Endothelial cell of umbilical vein (primary cell): ENCODE data around the gene DUOX2. TPM values are rescaled to one million over a fixed set of nuclear protein-coding genes. Genes with fewer than 3 reads are reported as not detected.
"Not testable (repeated sequence)": the region's sequence is repeated elsewhere in the genome, so short reads cannot be mapped to it uniquely, and the experiment has no call there.

Experiments
- BruUV-seq: library from RNA; stranded (reverse); fragments of 400-500 nt; replicated peaks from 2 replicates; lab custom pipeline; 2021; lab: Mats Ljungman, UMichigan
- CTCF ChIA-PET: fragments of 300-600, 350-600 bp; sonication (Branson Sonifier 250); formaldehyde crosslinking; loops from one replicate; lab custom pipeline; 2021; ENCODE audit warnings: antibody characterized with exemption, inconsistent platforms; lab: Charles Lee
- POLR2A ChIA-PET: fragments of 300-600, 350-600 bp; sonication (Branson Sonifier 250); formaldehyde crosslinking; loops from one replicate; lab custom pipeline; 2021; ENCODE audit warnings: antibody characterized with exemption, inconsistent platforms; lab: Charles Lee
- DNase-seq: peaks from one replicate; pipeline ENCODE4 v3.0.0-alpha.2; 2011; ENCODE audit warnings: low read depth, low spot score
- FAIRE-seq: peaks from 2 replicates; lab custom pipeline; 2011; peaks lifted over from hg19 to GRCh38; lab: Jason Lieb, UNC
- H2AFZ ChIP-seq: 2 replicates; pipeline ENCODE4 v1.6.0; 2012; ENCODE audit warnings: low read depth, low read length, control low read depth, inconsistent platforms
- H3K27ac ChIP-seq: 2 replicates; pipeline ENCODE4 v1.5.1; 2011; ENCODE audit warnings: low read depth, mild to moderate bottlenecking, control low read depth, low read length, moderate library complexity; ENCODE audit not compliant: insufficient read depth
- H3K27me3 ChIP-seq, 2 experiments: 2 replicates each; pipeline versions ENCODE4 v1.6.0 to v1.6.1; 2011; ENCODE audit warnings: low read length in 2 of 2, mixed read lengths in 1 of 2; ENCODE audit not compliant: control insufficient read depth in 2 of 2, insufficient read depth in 2 of 2
- H3K36me3 ChIP-seq, 2 experiments: 2 replicates in 1 of 2; 3 replicates in 1 of 2; pipeline ENCODE4 v1.5.1; 2011; ENCODE audit warnings: low read length in 2 of 2, mild to moderate bottlenecking in 1 of 2, moderate library complexity in 1 of 2; ENCODE audit not compliant: control insufficient read depth in 2 of 2, insufficient read depth in 2 of 2; ENCODE audit errors: extremely low read depth in 1 of 2
- H3K4me1 ChIP-seq: 3 replicates; pipeline ENCODE4 v1.5.1; 2011; ENCODE audit warnings: mild to moderate bottlenecking, low read length; ENCODE audit not compliant: control insufficient read depth, insufficient read depth; ENCODE audit errors: extremely low read depth
- H3K4me2 ChIP-seq: 2 replicates; pipeline ENCODE4 v1.6.1; 2011; ENCODE audit warnings: low read length, control low read depth, mixed read lengths; ENCODE audit not compliant: insufficient read depth
- H3K4me3 ChIP-seq, 3 experiments: fragments of 200-600 bp in 1 of 3; sonication (generic), shearing (Covaris generic) in 1 of 3; replicated peaks in 1 of 3; 2 replicates each; pipeline ENCODE4 v1.5.1; 2011 to 2016; ENCODE audit warnings: control low read depth in 3 of 3, low read length in 3 of 3, mild to moderate bottlenecking in 2 of 3, inconsistent platforms in 1 of 3, low read depth in 1 of 3, moderate library complexity in 1 of 3; ENCODE audit not compliant: insufficient read depth in 1 of 3
- H3K79me2 ChIP-seq: 2 replicates; pipeline ENCODE4 v1.6.0; 2012; ENCODE audit warnings: low read length, inconsistent platforms; ENCODE audit not compliant: control insufficient read depth, insufficient read depth
- H3K9ac ChIP-seq: replicated peaks from 2 replicates; pipeline ENCODE3; 2011; ENCODE audit warnings: low read length, control low read depth; ENCODE audit not compliant: insufficient read depth; ENCODE audit errors: extremely low read depth
- H3K9me1 ChIP-seq: replicated peaks from 3 replicates; pipeline ENCODE4 v1.6.0; 2011; ENCODE audit warnings: mild to moderate bottlenecking, low read length; ENCODE audit not compliant: control insufficient read depth, insufficient read depth; ENCODE audit errors: extremely low read depth
- H3K9me3 ChIP-seq: replicated peaks from 2 replicates; pipeline ENCODE4 v1.5.1; 2012; ENCODE audit warnings: low read length, inconsistent platforms; ENCODE audit not compliant: control insufficient read depth, insufficient read depth
- H4K20me1 ChIP-seq: replicated peaks from 2 replicates; pipeline ENCODE3; 2011; ENCODE audit warnings: mild to moderate bottlenecking, low read length; ENCODE audit not compliant: control insufficient read depth, insufficient read depth; ENCODE audit errors: extremely low read depth
- EZH2 ChIP-seq: IDR thresholded peaks from 2 replicates; pipeline ENCODE4 v1.6.1; 2012; ENCODE audit warnings: borderline replicate concordance, low read depth, mild to moderate bottlenecking, moderate library complexity, low read length, inconsistent platforms; ENCODE audit not compliant: severe bottlenecking
- FOS ChIP-seq: IDR thresholded peaks from 2 replicates; pipeline ENCODE4 v1.6.1; 2011; ENCODE audit warnings: mild to moderate bottlenecking, low read length, moderate library complexity, borderline replicate concordance; ENCODE audit not compliant: insufficient read depth
- GATA2 ChIP-seq: IDR thresholded peaks from 2 replicates; pipeline ENCODE4 v1.7.0; 2011; ENCODE audit warnings: low read depth, mild to moderate bottlenecking, moderate library complexity, mixed read lengths, low read length; ENCODE audit not compliant: insufficient read length, insufficient read depth
- JUN ChIP-seq: IDR thresholded peaks from 2 replicates; pipeline ENCODE4 v1.6.1; 2011; ENCODE audit warnings: borderline replicate concordance, low read depth; ENCODE audit not compliant: insufficient read length, insufficient read depth
- MYC ChIP-seq: IDR thresholded peaks from one replicate; pipeline ENCODE4 v1.6.1; 2011; ENCODE audit warnings: mild to moderate bottlenecking, low read depth, low read length
- POLR2A ChIP-seq: IDR thresholded peaks from 2 replicates; pipeline ENCODE4 v1.6.1; 2012; ENCODE audit warnings: low read depth, mild to moderate bottlenecking, control low read depth, low read length
- POLR2AphosphoS5 ChIP-seq: IDR thresholded peaks from 2 replicates; pipeline ENCODE4 v1.6.1; 2012; ENCODE audit warnings: low read depth, mild to moderate bottlenecking, control low read depth, low read length, moderate library complexity; ENCODE audit not compliant: insufficient read depth
- dilution Hi-C: fragments of 300-500 bp; cut with MboI; formaldehyde crosslinking; loops from one replicate; pipeline ENCODE4 v1.15.0; 2019; ENCODE audit warnings: low sequenced_read_pairs; ENCODE audit not compliant: extremely low pct_ligation_motif_present
- intact Hi-C: fragments of 100-400 bp; cut with micrococcal nuclease; formaldehyde crosslinking; loops from one replicate; pipeline ENCODE4 v1.10.0; 2022
- polyA plus RNA-seq, 4 experiments: library from polyadenylated mRNA; depleted of rRNA in 3 of 4; stranded (reverse) in 3 of 4; unstranded in 1 of 4; fragments of >200 nt; gene quantifications; 2 replicates each; pipeline versions ENCODE4 v1.2.1 to v1.2.3, GENCODE V29; 2011 to 2012; ENCODE audit warnings: missing spikeins in 1 of 4
- total RNA-seq: library from RNA; stranded (reverse); gene quantifications from 2 replicates; pipeline ENCODE4 v1.2.3, GENCODE V29; 2021
- TF ChIP-seq, protein P1 (sequence below), 2 donors: IDR thresholded peaks; 1 replicate in 1 of 2; 2 replicates in 1 of 2; pipeline ENCODE4 v1.5.1; 2011; ENCODE audit warnings: low read length in 2 of 2, mild to moderate bottlenecking in 2 of 2, moderate library complexity in 2 of 2, control low read depth in 1 of 2, inconsistent platforms in 1 of 2, low read depth in 1 of 2; ENCODE audit not compliant: insufficient read depth in 1 of 2; ENCODE audit errors: extremely low read depth in 1 of 2
- TF ChIP-seq, protein P2 (sequence below): IDR thresholded peaks from 2 replicates; pipeline ENCODE4 v1.6.1; 2011; ENCODE audit not compliant: insufficient read depth, insufficient read length

Gene DUOX2
- total and polyA plus RNA-seq, 2 donors (not counting 3 experiments of a cell fraction or from before 2014, with no cell fraction given): 0.01 TPM; not detected in 1

DNA sequence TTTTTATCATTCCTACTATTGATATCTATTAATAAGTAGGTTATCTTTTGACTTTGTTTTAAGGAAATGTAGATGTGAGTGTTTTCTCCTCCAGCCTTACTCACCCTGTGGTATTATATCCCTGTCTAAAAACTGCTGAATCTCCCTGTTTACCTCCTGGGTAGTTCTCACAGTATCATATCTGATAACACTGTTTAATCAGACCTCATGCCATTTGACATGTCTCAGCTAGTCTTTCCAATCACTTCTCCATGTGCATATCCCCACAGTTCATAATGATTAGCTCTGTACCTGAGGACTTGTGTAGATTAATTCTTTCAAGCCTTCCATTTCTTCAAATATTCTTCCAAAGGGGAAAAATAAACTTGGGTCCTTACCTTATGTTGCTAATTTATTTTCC is 30.7 kb downstream of the DUOX2 start:
- Histone ChIP-seq H3K4me3 (no peak overlapping the region), H3K36me3 (no peaks in the 10 kb centered on the region), H3K4me1 (no peaks in the 10 kb centered on the region), H3K27me3 (peaks cover 23 to 26% of the 10 kb centered on the region in 2 experiments), H3K9me3 (no peaks in the 10 kb centered on the region), H2AFZ (no peak overlapping the region), H3K9me1 (no peaks in the 10 kb centered on the region), H3K4me2 (no peak overlapping the region), H4K20me1 (no peaks in the 10 kb centered on the region), H3K27ac (no peak overlapping the region), H3K79me2 (no peaks in the 10 kb centered on the region), H3K9ac (no peak overlapping the region)
- ChIA-PET POLR2A (no interaction called here), CTCF (no interaction called here)
- FAIRE-seq (no peak), DNase-seq (no peak)
- dilution Hi-C loops (no loop called here), intact Hi-C loops (no loop called here)
- no TSS peak for BruUV-seq
- TF ChIP-seq, protein P1, sequence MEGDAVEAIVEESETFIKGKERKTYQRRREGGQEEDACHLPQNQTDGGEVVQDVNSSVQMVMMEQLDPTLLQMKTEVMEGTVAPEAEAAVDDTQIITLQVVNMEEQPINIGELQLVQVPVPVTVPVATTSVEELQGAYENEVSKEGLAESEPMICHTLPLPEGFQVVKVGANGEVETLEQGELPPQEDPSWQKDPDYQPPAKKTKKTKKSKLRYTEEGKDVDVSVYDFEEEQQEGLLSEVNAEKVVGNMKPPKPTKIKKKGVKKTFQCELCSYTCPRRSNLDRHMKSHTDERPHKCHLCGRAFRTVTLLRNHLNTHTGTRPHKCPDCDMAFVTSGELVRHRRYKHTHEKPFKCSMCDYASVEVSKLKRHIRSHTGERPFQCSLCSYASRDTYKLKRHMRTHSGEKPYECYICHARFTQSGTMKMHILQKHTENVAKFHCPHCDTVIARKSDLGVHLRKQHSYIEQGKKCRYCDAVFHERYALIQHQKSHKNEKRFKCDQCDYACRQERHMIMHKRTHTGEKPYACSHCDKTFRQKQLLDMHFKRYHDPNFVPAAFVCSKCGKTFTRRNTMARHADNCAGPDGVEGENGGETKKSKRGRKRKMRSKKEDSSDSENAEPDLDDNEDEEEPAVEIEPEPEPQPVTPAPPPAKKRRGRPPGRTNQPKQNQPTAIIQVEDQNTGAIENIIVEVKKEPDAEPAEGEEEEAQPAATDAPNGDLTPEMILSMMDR (IDR thresholded peaks at IDR 0.05; ENCODE audit: extremely low read depth in 1 of 2, insufficient read depth in 1 of 2, low read depth in 1 of 2, low read length in 2 of 2): no peak
- no peak for TF ChIP-seq JUN
- TF ChIP-seq GATA2: no peak
- TF ChIP-seq POLR2A: no peak
- TF ChIP-seq FOS: no peak
- no peak for TF ChIP-seq POLR2AphosphoS5
- no peak for TF ChIP-seq EZH2
- TF ChIP-seq MYC: no peak
- TF ChIP-seq, protein P2, sequence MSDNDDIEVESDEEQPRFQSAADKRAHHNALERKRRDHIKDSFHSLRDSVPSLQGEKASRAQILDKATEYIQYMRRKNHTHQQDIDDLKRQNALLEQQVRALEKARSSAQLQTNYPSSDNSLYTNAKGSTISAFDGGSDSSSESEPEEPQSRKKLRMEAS: no peak

DNA sequence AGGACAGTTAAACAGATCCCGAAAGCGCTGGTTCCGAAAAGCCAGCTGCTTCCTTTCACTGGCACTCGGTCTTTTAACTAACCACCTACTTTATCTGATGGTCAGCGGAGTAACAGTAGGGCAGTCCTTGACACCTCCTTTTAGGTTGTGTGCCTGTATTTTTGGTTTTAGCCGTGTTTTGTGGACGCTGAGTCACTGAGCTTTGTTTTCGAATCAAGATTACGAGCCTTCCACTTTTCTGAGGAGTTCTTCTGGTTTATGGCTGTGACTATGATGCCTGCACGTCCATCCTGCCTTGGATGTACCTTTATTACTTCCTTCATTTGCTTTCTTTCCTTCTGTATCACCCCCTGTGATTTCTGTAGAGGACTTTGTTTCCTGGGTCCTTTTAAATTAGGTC is 31.6 kb downstream of the DUOX2 start:
- DNase-seq, H3K79me2 ChIP-seq, H3K9me3 ChIP-seq, H3K4me1 ChIP-seq, intact Hi-C loops, H3K4me3 ChIP-seq, H2AFZ ChIP-seq, H3K9ac ChIP-seq, H3K9me1 ChIP-seq, FAIRE-seq, dilution Hi-C loops, H3K4me2 ChIP-seq, H3K36me3 ChIP-seq, CTCF ChIA-PET, H3K27ac ChIP-seq, POLR2A ChIA-PET, H4K20me1 ChIP-seq, BruUV-seq: not testable (repeated sequence)
- peaks cover 19 to 20% of the 10 kb centered on the region in 2 experiments for H3K27me3 ChIP-seq

DNA sequence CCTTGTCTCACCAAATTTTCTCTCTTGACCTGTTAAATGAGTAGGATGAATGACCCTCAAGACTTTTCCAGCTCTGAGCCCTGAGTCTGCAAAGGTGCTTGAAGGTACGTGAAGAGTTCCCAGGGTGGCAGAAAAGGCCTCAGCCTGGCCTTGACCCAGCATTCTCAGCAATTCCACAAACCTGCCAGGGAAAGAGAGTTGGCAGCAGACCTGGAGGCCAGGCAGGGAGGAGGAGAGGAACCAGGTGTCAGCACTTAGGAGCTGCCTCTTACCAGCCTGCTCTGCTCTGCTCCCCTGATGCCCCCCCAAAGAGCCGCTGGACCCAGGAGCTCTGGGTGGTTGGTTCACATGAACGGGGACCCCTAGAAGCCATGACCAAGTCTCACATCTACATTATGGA is 33.4 kb downstream of the DUOX2 start:
- H3K4me3 ChIP-seq, dilution Hi-C loops, H3K4me1 ChIP-seq, BruUV-seq, intact Hi-C loops, H3K9ac ChIP-seq, POLR2A ChIA-PET, DNase-seq, H3K9me1 ChIP-seq, H4K20me1 ChIP-seq, H3K27ac ChIP-seq, H2AFZ ChIP-seq, H3K79me2 ChIP-seq, H3K4me2 ChIP-seq, H3K36me3 ChIP-seq, FAIRE-seq, H3K9me3 ChIP-seq: not testable (repeated sequence)
- peaks cover 13 to 14% of the 10 kb centered on the region in 2 experiments for H3K27me3 ChIP-seq
- CTCF ChIA-PET: interaction anchor here (0.6 to 1.7 kb wide), 2 partner anchors 37 to 715 kb away, joined by 3 to 7 read pairs; no protein-coding TSS in a partner anchor
